Stimulated activated CD8-positive, alpha-beta memory T cell treated with anti-CD3 and anti-CD28 coated beads, Interleukin-4, amount 100 ng/mL, for 1 hour (primary cell): Measurements from ENCODE around the gene ZBTB7A.

Experiments used
- DNase-seq, 2 donors: peaks; one replicate each; pipeline ENCODE4 v3.0.0-alpha.2; 2020; ENCODE audit warnings: low read depth in 2 of 2, low spot score in 1 of 2

ZBTB7A gene

DNA sequence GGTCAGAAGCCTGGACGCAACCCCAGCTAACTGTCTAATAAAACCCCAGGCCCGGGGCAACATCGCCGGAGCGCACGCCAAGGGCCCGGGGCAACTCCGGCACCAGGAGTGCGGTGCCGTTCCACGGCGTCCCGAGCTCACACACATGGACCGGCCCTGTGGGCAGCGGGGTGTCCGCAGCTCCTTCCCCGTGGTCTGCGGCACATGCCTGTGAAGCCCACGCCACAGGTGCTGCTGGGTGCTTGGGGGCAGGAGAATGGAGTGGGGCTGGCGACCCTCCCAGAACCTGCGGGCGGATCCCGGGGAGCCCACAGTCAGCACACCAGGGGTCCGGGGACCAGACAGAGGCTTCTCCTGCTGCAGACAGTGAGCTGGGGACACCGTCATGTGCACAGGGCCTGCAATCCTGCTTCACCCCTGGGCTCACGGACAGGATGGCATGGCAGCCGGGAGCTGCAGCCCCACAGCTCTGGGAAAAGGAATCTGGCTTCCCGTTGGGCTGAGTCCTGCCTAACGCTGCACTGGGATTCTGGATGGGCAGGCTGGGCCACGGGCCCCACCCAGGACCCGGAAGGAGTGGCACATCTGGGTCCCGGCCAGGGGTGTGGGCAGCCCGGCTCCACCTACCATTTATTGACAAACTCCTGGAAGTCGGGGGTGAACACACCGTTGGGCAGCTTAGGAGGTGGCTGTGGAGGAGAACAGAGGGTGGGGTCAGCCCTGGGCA lies 28.2 kb upstream of the ZBTB7A start:
- DNase-seq: no peak

DNA sequence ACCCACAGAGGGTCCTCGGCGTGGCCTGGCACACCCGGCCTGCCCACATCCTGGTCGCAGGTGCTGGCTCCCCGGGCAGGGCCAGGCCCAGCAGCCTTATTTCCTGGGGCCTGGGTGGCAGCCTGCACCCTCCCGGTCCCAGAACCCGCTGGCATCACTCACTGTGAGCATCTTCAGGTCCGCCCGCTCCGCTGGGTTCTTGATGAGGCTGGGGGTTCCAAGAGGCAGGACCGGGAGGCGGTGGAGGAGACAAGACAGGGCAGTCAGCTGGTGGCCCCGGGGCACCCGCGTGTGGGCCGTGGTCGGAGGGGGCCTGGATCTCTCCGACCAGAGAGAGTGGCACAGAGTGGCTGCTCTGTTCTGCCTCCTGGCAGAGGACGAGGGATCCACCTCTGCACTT lies 27.6 kb upstream of the ZBTB7A start:
- DNase-seq: no peak

DNA sequence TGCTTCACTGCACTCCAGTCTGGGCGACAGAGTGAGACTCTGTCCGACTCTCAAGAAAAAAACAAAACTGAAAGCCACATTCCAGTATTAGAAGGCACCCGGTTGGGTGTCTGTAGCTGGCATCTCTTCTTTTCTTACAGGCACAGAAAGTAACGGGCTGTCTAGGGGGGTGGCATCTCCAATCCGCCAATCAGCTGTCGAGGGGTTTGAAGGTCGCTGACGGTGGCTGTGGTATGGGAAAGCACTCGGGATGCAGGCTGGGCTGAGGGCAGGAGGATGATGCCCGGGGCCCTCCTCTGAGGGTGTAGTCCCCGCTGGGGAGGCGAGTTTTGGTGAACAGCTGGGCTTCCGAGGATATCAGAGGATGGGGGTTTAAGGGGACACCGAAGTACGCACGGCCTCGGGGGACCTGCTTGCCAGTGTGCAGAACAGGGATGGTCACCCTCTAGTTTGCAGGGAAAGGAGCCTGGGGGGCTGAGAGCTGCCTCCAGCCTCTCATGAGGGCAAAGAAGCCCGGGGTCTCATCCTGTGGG lies 27.0 kb upstream of the ZBTB7A start:
- no peak for DNase-seq

DNA sequence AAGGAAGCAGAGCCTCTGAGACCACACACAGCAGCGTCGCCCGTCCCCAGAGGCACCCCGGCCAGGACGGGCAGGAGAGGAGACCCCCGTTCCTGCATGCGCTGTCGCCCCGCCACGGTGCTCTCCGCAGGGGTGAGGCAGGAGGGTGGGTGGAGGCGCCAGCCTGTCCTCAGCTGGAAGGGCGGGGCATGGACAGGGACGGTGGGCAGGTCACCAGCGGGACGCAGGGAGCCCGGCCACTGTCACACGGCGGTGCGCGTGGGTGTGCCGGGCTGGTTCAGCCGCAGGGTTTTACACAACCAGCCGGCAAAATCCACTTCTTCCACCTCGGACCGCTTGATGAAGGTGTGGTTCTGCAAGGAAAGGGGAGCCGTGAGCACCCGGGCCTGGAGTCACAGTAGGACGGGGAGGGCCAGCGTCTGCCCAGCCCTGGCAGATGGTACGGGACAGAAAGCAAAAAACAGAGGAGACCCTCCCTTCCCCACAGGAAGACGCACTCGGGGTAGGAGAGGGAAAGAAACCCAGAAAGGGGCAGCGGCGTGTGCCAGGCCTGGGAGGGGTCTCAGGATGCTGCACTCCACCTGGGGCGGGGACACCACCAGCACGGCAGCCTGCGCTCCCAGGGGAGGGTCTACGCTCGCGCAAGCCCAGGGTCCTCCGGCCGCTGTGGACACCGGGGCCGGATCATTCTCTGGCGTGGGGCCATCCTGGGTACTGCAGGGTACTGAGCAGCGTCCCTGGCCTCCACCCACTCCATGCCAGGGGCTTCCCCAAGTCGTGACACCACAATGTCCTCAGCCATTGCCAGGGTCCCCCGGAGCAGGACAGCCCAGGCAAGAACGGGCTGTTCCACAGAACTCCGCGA lies 23.9 kb upstream of the ZBTB7A start:
- no peak for DNase-seq

DNA sequence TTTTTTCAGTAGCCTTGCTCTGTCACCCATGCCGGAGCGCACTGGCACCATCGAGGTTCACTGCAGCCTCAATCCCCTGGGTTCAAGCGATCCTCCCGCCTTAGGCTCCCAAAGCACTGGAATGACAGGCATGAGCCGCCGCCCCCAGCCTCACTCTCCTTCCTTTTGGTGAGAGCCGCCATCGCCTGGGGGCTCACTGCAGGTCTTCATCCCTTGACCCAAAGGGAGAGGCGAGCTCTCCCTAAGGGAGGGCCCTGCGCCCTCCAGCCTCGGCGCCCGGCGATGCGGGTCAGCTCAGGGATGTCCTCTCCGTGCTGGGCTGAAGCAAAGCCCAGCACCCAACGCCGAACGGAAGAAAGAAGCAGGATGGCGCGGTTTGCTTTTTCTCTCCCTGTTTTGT lies 23.2 kb upstream of the ZBTB7A start:
- no peak for DNase-seq

DNA sequence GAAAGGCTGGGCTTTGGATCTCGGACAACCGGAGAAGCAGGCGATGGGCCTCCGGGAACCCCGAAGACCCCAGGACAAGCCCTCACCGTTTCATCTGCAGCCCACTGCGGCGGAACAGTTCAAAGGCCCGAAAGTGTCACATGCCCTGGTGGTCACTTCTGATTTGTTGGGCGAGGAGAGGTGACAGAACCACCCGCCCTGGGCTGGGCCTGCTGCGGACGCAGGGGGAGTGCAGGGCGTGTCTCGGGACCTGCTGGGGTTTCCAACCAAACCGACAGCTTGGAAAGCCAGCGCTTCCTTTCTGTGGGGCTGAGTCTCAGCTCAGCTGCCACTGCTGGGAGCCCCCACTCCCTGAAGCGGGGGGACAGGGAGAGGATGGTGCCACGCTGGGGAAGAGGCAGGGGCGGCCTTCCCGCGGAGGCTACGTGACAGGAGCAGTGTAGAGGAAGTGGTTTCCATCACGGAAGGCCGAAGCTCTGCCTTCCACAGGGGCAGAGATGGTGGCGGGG lies 22.8 kb upstream of the ZBTB7A start:
- DNase-seq: no peak

DNA sequence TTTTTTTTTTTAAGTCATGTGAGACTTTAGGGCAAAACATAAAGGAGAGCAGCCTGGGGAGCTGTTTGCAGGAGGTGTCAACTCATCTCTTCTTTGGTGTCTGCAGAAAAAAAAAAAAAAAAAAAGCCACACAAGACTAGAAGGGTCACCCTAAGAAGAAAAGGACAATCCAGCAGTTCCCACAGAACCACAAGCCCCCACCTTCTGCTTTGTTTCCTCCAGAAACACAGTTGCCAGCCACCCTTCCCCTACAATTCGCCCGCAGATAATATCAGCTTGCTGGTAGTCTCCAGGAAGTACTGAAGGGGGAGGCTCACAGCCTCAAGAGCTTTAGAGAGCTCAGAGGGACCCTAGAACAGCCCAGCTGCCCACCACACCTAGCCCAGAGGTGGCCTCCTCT lies 22.3 kb upstream of the ZBTB7A start:
- no peak for DNase-seq

DNA sequence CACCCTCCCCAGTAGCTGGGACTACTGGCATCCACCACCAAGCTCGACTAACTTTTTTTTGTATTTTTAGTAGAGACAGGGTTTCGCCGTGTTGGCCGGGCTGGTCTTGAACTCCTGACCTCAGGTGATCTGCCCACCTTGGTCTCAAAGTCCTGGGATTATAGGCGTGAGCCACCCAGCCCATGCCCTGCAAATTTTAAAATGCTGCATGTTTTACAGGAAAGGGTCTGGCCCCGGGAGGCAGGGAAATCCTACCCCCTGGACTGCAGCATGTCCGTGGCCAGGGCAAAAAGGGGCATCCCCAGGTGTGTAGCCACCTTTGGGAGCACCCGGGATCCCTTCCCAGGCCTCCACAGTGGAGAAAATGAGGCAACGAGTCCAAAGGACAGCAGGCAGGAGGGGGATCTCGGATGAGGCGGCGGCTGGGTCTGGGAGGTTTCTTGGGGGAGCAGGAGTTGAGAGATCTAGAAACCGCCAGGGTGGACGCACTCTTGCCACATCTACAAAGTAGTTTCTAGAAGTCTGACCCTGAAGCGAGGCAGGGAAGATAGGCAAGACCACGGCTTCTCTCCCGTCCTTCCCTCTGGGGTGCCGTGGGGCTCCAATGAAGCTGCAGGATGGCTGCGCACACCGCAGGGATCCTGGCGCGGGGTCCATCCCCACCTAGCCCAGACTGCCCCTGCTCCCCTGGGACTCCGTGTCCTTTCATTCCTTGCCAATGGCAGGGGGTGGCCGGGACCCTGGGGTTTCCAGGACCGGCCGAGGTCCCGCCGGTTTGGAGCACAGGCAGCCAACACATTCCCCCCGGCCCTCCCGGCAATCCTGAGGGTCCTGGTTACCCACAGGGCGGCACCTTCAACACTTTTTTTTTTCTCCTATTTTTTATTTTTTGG lies 21.3 kb upstream of the ZBTB7A start:
- DNase-seq: no peak

DNA sequence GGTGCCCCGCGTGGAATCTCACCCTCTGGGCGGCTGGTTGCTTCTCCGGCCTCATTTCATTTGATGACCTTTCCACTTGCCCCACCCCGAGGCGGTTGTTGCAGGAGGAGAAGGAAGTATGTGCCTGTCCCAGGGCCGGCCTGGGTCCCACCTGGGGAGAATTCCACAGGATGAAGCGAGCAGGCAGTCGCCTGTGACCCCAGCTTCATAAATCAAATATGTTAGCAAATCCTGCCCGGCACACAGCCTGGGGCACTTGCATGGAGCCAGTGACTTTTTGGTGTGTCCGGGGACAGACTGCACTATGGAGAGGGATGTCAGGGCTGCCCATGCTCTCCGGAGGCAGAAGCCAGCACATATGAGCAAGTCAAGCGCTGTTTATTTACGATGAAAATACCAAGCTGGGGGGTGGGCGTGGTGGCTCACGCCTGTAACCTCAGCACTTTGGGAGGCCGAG lies 19.7 kb upstream of the ZBTB7A start:
- DNase-seq: no peak

DNA sequence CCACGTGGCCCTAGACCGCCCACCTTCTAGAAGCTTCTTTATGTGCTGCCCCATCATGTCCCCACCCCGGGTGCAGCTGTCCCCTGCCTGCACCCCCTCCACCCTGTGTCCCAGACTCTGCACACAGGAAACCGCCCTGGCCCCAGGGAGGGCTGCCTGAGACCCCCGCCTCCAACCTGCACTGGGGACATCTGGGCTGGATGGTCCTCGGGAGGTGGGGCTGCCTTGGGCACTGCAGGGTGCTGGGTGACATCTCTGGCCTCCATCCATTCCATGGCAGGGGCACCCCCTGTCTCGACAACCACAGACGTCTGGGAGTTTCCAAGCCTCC lies 17.8 kb upstream of the ZBTB7A start:
- no peak for DNase-seq

DNA sequence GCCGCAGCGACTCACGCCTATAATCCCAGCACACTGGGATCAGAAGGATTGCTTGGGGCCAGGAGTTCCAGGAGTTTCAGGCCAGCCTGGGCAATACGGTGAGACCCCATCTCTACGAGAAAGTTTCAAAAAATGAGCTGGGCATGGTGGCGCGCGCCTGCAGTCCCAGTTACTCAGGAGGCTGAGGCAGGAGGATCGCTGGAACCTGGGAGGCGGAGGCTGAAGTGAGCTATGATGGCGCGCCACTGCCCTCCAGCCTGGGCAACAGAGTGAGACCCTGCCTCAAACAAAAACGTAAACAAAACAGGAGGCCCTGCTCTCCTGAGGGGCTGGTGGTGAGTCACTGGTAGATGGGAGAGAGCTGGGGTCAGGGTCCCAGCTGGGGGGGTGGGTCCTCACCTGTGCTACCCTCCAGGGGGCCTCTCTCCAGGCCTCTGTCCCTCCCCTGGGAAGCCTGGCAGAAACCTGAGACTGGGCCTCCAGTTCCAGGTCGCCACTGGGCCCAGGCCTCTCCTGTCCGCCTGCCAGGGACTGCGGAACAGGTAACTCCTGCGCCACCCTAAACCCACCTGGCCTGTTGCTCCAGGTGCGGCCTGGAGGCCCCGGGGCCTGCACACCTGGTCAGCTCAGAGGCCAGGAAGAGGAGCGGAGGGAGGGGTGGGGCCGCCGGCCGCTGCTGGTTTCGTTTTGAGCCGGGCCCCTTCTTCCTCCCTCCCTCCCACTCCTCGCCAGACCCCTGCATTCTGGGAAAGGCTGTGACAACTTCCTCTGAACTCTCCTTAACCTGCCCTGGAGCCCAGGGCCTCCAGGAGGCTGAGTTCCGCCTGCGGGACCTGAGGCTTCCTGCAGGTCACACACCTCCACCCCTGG lies 17.2 kb upstream of the ZBTB7A start:
- DNase-seq: no peak

DNA sequence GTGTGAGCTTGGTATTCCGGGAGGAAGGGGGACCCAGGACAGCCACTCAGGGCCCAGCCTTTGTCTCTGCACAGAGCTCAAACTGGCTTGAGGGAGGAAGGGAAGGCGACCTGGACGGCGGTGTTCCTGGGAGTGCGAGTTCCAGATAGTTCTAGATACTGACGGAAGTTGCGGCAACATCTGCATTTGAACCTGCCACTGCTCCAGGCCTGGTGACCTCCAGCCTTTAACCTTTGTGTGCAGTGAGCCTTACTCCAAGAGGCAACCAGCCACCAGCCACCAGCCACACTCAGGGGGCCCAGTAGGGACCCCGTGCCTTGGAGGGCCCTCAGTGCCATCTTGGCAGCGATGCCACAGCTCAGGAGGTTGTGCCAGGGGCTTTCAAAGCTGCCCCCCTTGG lies 15.5 kb upstream of the ZBTB7A start:
- no peak for DNase-seq

DNA sequence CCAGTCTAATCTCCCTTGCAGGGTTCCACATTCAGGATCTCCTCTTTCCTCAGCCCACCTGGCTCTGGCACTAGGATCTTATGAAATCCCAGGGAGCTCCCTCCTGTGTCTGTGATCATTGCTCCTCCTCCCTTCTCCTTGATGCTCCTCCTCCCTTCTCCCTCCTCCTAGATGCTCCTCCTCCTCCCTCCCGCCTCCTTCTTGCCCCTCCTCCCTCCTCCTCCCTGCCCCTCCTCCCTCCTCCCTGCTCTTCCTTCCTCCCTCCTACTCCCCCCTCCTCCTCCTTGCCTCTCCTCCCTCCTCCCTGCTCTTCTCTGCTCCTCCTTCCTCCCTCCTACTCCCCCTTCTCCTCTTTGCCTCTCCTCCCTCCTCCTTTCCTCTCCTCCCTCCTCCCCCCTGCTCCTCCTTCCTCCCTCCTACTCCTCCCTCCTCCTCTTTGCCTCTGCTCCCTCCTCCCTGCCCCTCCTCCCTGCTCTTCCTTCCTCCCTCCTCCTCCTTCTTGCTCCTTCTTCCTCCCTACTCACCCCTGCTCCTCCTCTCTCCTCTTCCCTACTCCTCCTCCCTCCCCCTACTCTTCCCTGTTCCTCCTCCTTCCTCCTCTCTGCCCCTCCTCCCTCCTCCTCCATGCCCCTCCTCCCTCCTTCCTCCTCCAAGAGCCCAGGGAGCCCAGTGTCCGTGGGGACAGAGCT lies 14.9 kb upstream of the ZBTB7A start:
- DNase-seq: no peak

DNA sequence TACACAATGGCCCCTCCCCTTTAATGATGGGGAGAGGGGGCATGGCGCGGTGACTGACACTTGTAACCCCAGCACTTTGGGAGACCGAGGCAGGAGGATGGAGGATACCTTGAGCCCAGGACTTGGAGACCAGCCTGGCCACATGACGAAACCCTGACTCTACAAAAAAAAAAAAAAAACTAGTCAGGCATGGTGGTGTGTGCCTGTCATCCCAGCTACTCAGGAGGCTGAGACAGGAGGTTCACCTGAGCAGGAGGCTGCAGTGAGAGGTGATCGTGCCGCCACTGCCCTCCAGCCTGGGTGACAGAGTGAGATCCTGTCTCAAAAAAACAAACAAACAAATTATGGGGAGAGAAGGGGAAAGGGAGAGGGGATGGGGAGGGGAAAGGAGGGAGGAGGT lies 13.8 kb upstream of the ZBTB7A start:
- no peak for DNase-seq

DNA sequence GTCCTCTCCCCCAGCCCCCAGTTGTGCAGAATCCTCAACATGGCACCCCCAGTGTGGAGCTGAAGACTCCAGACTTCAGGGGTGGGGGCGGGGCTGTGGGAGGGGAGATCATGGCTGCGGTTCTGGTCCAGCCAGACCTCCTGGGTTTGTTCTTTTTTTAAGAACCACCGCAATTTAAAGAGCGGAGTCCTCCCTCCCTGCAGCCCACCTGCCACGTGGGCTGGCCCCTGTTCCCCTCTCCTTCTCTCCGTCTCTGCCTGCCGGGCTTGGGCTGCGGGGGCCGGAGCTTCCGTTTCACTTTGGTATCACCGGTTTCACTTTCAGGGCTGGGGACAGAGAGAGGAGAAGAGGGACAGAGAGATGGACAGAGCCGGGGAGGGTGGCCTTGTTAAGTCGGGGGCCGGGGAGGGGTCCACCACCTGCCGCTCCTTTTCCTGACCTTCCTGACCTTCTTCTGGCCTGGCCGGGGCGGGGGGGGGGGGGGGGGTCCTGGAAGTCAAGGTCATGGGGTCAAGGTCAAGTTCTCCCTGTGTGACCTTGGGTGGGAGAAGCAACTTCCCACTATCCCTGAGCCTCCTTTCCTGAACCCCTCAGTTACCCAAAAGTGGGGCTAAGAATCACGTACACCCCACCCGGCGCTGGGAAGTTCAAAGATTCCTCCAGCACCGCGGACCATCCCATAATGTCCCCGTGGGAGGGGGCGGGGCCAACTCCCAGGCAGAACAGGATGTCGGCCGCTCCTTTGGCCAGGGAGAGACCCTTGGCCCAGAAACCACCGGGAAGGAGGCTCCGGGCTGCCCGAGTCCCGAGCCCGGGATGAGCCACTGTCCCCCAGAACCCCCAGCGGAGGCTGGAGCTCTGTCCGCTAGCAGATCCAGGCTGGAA lies 11.3 kb upstream of the ZBTB7A start:
- DNase-seq: no peak

DNA sequence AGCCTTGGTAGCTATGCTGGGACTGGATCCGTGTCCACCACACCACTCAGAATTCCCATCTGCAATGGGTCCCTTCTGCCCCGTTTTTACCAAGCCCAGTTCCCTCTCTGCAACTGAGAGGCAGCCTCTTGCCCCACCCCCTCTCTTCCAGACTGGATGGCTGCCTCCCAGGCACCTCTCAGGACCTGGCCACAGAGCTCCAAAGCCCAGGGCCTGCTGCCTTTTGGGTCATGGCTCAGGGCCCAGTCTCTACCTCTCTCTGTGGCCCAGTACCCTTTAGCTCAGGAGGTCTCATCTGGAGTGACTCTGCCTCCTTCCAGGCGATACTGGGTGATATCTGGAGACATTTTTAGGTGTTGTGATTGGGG lies 10.3 kb upstream of the ZBTB7A start:
- DNase-seq: no peak

DNA sequence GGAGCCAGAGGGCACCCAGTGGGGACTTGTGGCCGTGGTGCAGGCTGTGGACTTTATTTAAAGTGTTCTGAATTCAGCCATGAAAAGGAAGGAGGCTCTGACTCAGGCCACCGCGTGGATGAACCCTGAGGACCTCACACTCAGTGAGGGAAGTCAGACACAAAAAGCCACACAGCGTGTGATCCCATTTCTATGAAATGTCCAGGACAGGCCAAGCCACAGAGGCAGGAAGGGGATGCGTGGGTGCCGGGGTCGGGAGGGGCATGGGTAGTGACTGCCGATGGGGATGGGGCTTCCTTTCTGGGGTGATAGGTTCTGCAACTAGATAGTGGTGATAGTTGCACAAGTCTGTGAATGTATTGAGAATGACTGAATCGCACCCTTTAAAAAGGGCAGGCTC lies 8.7 kb upstream of the ZBTB7A start:
- DNase-seq: no peak

DNA sequence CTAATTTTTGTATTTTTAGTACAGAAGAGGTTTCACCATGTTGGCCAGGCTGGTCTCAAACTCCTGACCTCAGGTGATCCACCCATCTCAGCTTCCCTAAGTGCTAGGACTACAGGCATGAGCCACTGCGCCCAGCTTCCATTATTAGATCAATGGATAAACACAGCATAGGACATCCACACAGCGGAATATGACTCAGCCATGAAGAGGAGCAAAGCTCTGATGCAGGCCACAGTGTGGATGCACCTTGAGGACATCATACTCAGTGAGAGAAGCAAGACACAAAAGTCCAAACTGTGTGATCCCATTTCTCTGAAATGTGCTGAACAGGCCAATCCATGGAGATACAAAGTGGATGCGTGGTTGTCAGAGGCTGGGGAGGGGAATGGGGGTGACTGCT lies 4.9 kb upstream of the ZBTB7A start:
- DNase-seq: no peak
